K562 (cell line): Measurements from ENCODE around the gene CD300LB. TPM values are rescaled to one million over a fixed set of nuclear protein-coding genes. Genes with fewer than 3 reads are reported as not detected.

Source experiments
- ATAC-seq: fragments of 200-7000 bp; cut with Tn5 transposase; 3 replicates; pipeline ENCODE4 v1.9.1; 2020; ENCODE audit warnings: moderate library complexity
- BruUV-seq: library from RNA; stranded (reverse); fragments of 400-500 nt; replicated peaks from 2 replicates; lab custom pipeline; 2021; lab: Mats Ljungman, UMichigan
- CTCF ChIA-PET: fragments of 300-600 bp; formaldehyde crosslinking; extraction: SDS; loops from one replicate; lab custom pipeline; 2021; ENCODE audit warnings: low intra/inter-chr PET ratio; lab: Yijun Ruan, JAX
- POLR2A ChIA-PET: fragments of 300-600, 350-650 bp; sonication (Branson Sonifier 250); formaldehyde crosslinking; extraction: SDS; loops from one replicate; lab custom pipeline; 2021; ENCODE audit warnings: antibody characterized with exemption, inconsistent platforms; lab: Yijun Ruan, JAX
- DNase-seq, 4 experiments: peaks; one replicate each; pipeline versions ENCODE4 v3.0.0 to v3.0.0-alpha.2; 2011 to 2018; ENCODE audit warnings: low spot score in 3 of 4, mixed read lengths in 3 of 4; ENCODE audit errors: extremely low read depth in 1 of 4
- FAIRE-seq: peaks from 2 replicates; lab custom pipeline; 2011; peaks lifted over from hg19 to GRCh38; lab: Jason Lieb, UNC
- H2AFZ ChIP-seq: 2 replicates; pipeline ENCODE4 v1.6.0; 2011; ENCODE audit warnings: low read depth, low read length, control low read depth, inconsistent platforms
- H3K27ac ChIP-seq: fragments of 200-600 bp; 3 replicates; pipeline ENCODE4 v1.8.0; 2011; ENCODE audit warnings: low read depth, mild to moderate bottlenecking, control low read depth, inconsistent platforms, low read length, moderate library complexity, mixed read lengths; ENCODE audit errors: extremely low read depth
- H3K27me3 ChIP-seq, 2 experiments: fragments of 300-600 bp in 1 of 2; 2 replicates in 1 of 2; 3 replicates in 1 of 2; pipeline versions ENCODE4 v1.6.0 to v1.8.0; 2011; ENCODE audit warnings: inconsistent platforms in 2 of 2, low read length in 2 of 2, mild to moderate bottlenecking in 1 of 2, mixed read lengths in 1 of 2, moderate library complexity in 1 of 2; ENCODE audit not compliant: control insufficient read depth in 2 of 2, insufficient read depth in 2 of 2
- H3K36me3 ChIP-seq: fragments of 300-600 bp; 3 replicates; pipeline ENCODE4 v1.8.0; 2011; ENCODE audit warnings: mild to moderate bottlenecking, low read length, inconsistent platforms; ENCODE audit not compliant: control insufficient read depth, insufficient read depth
- H3K4me1 ChIP-seq, 2 experiments: fragments of 200-600 bp in 1 of 2; replicated peaks in 1 of 2; 2 replicates in 1 of 2; 3 replicates in 1 of 2; pipeline versions ENCODE4 v1.5.1 to v1.8.0; 2011; ENCODE audit warnings: inconsistent platforms in 2 of 2, low read length in 2 of 2, mild to moderate bottlenecking in 1 of 2, mixed read lengths in 1 of 2, moderate library complexity in 1 of 2; ENCODE audit not compliant: control insufficient read depth in 2 of 2, insufficient read depth in 2 of 2
- H3K4me2 ChIP-seq: 2 replicates; pipeline ENCODE4 v1.6.1; 2011; ENCODE audit warnings: low read length, control low read depth, inconsistent platforms, mixed read lengths; ENCODE audit not compliant: insufficient read depth
- H3K4me3 ChIP-seq: fragments of 200-600 bp; sonication (generic), shearing (Covaris generic); 2 replicates; pipeline ENCODE4 v1.5.1; 2016; ENCODE audit warnings: control low read depth, inconsistent platforms
- H3K79me2 ChIP-seq: fragments of 200-600 bp; 3 replicates; pipeline ENCODE4 v1.8.0; 2011; ENCODE audit warnings: low read length, inconsistent platforms; ENCODE audit not compliant: control insufficient read depth, insufficient read depth
- H3K9ac ChIP-seq, 2 experiments: 2 replicates each; pipeline versions ENCODE4 v1.6.0 to v1.6.1; 2011; ENCODE audit warnings: low read depth in 2 of 2, low read length in 2 of 2, control low read depth in 1 of 2, inconsistent platforms in 1 of 2, mild to moderate bottlenecking in 1 of 2, mixed read lengths in 1 of 2; ENCODE audit not compliant: insufficient read depth in 1 of 2
- H3K9me1 ChIP-seq: one replicate; pipeline ENCODE4 v1.6.0; 2011; ENCODE audit warnings: inconsistent platforms, mild to moderate bottlenecking, low read length, moderate library complexity; ENCODE audit not compliant: control insufficient read depth, insufficient read depth
- H3K9me3 ChIP-seq: replicated peaks from 2 replicates; pipeline ENCODE4 v1.5.1; 2011; ENCODE audit warnings: low read depth, low read length, inconsistent platforms; ENCODE audit not compliant: control insufficient read depth, insufficient read depth
- H4K20me1 ChIP-seq: replicated peaks from 2 replicates; pipeline ENCODE4 v1.6.1; 2011; ENCODE audit warnings: low read length, inconsistent platforms, mixed read lengths; ENCODE audit not compliant: control insufficient read depth, insufficient read depth
- EP300 ChIP-seq: IDR thresholded peaks from 2 replicates; pipeline ENCODE4 v1.6.1; 2012; ENCODE audit warnings: low read length, improper control_type of control experiment
- IFI16 ChIP-seq: fragments of 250-450 bp; sonication (Bioruptor Pico); IDR thresholded peaks from 2 replicates; pipeline ENCODE4 v2.1.2; 2022; ENCODE audit warnings: mild to moderate bottlenecking, inconsistent platforms
- RBBP5 ChIP-seq: fragments of 200-600 bp; sonication (generic); IDR thresholded peaks from 2 replicates; pipeline ENCODE4 v1.6.1; 2012; ENCODE audit warnings: borderline replicate concordance, mild to moderate bottlenecking, low read length, control low read depth, inconsistent platforms; ENCODE audit not compliant: insufficient read depth, poor library complexity, severe bottlenecking
- RFX7 ChIP-seq: fragments of 250-450 bp; sonication (Bioruptor Pico); IDR thresholded peaks from 2 replicates; pipeline ENCODE4 v1.5.1; 2021; ENCODE audit warnings: mild to moderate bottlenecking
- SRSF1 ChIP-seq: fragments of 200-400 bp; formaldehyde crosslinking; IDR thresholded peaks from 2 replicates; pipeline ENCODE4 v1.6.1; 2017; ENCODE audit warnings: mild to moderate bottlenecking, low read depth, low read length, moderate library complexity
- ZNF134 ChIP-seq: fragments of 250-450 bp; sonication (Bioruptor Pico); conservative IDR thresholded peaks from 2 replicates; pipeline ENCODE4 v1.4.0; 2020
- ZNF224 ChIP-seq: sonication (generic); formaldehyde crosslinking; IDR thresholded peaks from 2 replicates; pipeline ENCODE4 v1.8.0; 2022; ENCODE audit warnings: mild to moderate bottlenecking, missing genetic modification reagents
- WGBS: fragments of 100-300 bp; shearing (Covaris generic); methylation state at CpG from one replicate; pipeline ENCODE4 v1.1.6; 2016; ENCODE audit warnings: low coverage, mixed read lengths; ENCODE audit not compliant: insufficient coverage; ENCODE audit errors: missing lambda C conversion rate; 5-methylcytosine and 5-hydroxymethylcytosine counted together
- in situ Hi-C: fragments of 300-500 bp; cut with MboI; formaldehyde crosslinking; loops from 4 replicates; pipeline ENCODE4 v1.15.0; 2018; ENCODE audit warnings: inconsistent platforms, mixed read lengths
- intact Hi-C: fragments of 100-400 bp; cut with micrococcal nuclease; formaldehyde crosslinking; loops from 2 replicates; pipeline ENCODE4 v1.14.2; 2022
- polyA plus RNA-seq, 8 experiments: library from polyadenylated mRNA; depleted of rRNA in 4 of 8; stranded (reverse) in 5 of 8; unstranded in 3 of 8; fragments of >200 nt; fragmentation: Nextera tagmentation in 2 of 8; fragmentation: Illumina TruSeq in 1 of 8; extraction: Ambion mirVana in 2 of 8; extraction: Trizol in 1 of 8; gene quantifications; 2 replicates each; pipeline versions ENCODE4 v1.2.1 to v1.2.3, GENCODE V29; 2011 to 2014; ENCODE audit warnings: inconsistent platforms in 1 of 8, missing spikeins in 1 of 8
- total RNA-seq, 7 experiments: library from RNA; depleted of rRNA in 6 of 7; stranded (reverse); fragments of >200 nt in 6 of 7; fragmentation: Illumina TruSeq in 2 of 7; extraction: Trizol in 2 of 7; gene quantifications; 2 replicates each; pipeline versions ENCODE4 v1.2.1 to v1.2.3, GENCODE V29; 2011 to 2021; ENCODE audit warnings: low replicate concordance in 1 of 7
- TF ChIP-seq, protein P1 (sequence below): fragments of 250-450 bp; sonication (Bioruptor Pico); IDR thresholded peaks from 2 replicates; pipeline ENCODE4 v1.8.0; 2021; ENCODE audit warnings: moderate library complexity, mild to moderate bottlenecking, inconsistent platforms

The CD300LB gene
- total and polyA plus RNA-seq, 9 of the 15 experiments (the other 6 are each of a cell fraction or from before 2014, with no cell fraction given): not detected

- Histone ChIP-seq H3K4me2 (no peak overlapping the region), H3K27ac (no peak overlapping the region), H3K27me3 (peaks cover 6 to 58% of the 10 kb centered on the region in 2 experiments; a peak in 4 of 5 replicates), H3K9ac (no peak overlapping the region), H3K9me3 (no peaks in the 10 kb centered on the region), H3K4me3 (no peak overlapping the region), H3K79me2 (no peaks in the 10 kb centered on the region), H3K36me3 (no peaks in the 10 kb centered on the region), H4K20me1 (no peaks in the 10 kb centered on the region), H2AFZ (no peak overlapping the region), H3K4me1 (no peaks in the 10 kb centered on the region; a peak in 1 of 5 replicates), H3K9me1 (no peaks in the 10 kb centered on the region)
- POLR2A ChIA-PET: no interaction called here
- TF ChIP-seq SRSF1 (no peak), RBBP5 (no peak), ZNF224 (CRISPR knock-in tag) (no peak), IFI16 (CRISPR knock-in tag) (no peak), RFX7 (CRISPR knock-in tag) (no peak), ZNF134 (CRISPR knock-in tag) (no peak), EP300 (no peak)
- TF ChIP-seq, protein P1, sequence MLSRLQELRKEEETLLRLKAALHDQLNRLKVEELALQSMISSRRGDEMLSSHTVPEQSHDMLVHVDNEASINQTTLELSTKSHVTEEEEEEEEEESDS: no peak
- no TSS peak for BruUV-seq
- 1% methylated on average over 8 of the region's 8 CpGs for WGBS
- CTCF ChIA-PET: no interaction called here
- in situ Hi-C loops: no loop called here
- FAIRE-seq (no peak), ATAC-seq (no peak), DNase-seq (no peak)
- intact Hi-C loops: no loop called here
These were observed 3.5 kb downstream of the CD300LB start for GRCh38 chr17:74527756-74528155.
